Neural cell (in vitro differentiated cells): ENCODE measurements around the gene NRG3.

Source experiments
- CTCF ChIP-seq: fragments of 450-650 bp; IDR thresholded peaks from 2 replicates; pipeline ENCODE4 v1.5.1; 2014; ENCODE audit warnings: antibody characterized with exemption, mild to moderate bottlenecking, moderate library complexity; ENCODE audit not compliant: poor library complexity, severe bottlenecking
- EP300 ChIP-seq: fragments of 450-650 bp; conservative IDR thresholded peaks from 2 replicates; pipeline ENCODE4 v1.6.1; 2014; ENCODE audit warnings: antibody characterized with exemption, mild to moderate bottlenecking, moderate library complexity; ENCODE audit not compliant: poor library complexity, severe bottlenecking
- EZH2 ChIP-seq: fragments of 200-600, 300-800 bp; shearing (Covaris generic), sonication (generic); IDR thresholded peaks from 2 replicates; pipeline ENCODE4 v1.6.1; 2014; ENCODE audit warnings: antibody characterized with exemption, low read length, borderline replicate concordance, mild to moderate bottlenecking; ENCODE audit not compliant: insufficient read depth, poor library complexity, severe bottlenecking
- SMC3 ChIP-seq: fragments of 450-650 bp; conservative IDR thresholded peaks from 2 replicates; pipeline ENCODE4 v1.6.1; 2014; ENCODE audit warnings: antibody characterized with exemption, mild to moderate bottlenecking, moderate library complexity; ENCODE audit not compliant: poor library complexity

DNA sequence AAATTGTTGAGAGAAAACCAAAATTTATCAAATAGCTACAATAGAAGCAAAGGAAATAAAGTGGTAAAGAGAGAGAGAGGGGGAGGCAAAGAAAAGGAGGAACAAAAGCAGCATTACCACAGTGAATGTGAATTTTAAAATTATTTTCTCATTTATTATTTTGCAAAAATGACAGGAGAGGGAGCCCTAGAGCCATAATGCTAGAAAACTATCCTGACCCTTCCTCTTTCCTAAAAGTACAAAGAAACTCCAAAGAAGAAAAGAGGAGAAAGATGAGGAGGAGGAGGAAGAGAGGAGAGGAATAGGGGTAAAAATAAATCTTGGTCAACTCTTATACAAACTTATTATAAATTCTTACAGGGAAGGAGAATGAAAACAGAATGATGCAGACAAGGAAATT, 921.5 kb downstream of the NRG3 start:
- no peak for TF ChIP-seq EZH2
- TF ChIP-seq CTCF: peak; percentile 73
- TF ChIP-seq EP300: no peak
- TF ChIP-seq SMC3: peak; percentile 86
